ENCODE data around the gene IGF2BP1. TPM values are rescaled to one million over a fixed set of nuclear protein-coding genes. Genes with fewer than 3 reads are reported as not detected.
A peak's percentile ranks its signal among the peaks of the same experiment; 100 is the strongest.

Gene IGF2BP1
- total RNA-seq, 1 donor, result 2.6 TPM

- H3K4me3 ChIP-seq (ENCODE audit: low read depth, low read length), result no peak overlapping the region
- peak; percentile 48 for DNase-seq (ENCODE audit: low read depth)
- TF ChIP-seq, protein P1, sequence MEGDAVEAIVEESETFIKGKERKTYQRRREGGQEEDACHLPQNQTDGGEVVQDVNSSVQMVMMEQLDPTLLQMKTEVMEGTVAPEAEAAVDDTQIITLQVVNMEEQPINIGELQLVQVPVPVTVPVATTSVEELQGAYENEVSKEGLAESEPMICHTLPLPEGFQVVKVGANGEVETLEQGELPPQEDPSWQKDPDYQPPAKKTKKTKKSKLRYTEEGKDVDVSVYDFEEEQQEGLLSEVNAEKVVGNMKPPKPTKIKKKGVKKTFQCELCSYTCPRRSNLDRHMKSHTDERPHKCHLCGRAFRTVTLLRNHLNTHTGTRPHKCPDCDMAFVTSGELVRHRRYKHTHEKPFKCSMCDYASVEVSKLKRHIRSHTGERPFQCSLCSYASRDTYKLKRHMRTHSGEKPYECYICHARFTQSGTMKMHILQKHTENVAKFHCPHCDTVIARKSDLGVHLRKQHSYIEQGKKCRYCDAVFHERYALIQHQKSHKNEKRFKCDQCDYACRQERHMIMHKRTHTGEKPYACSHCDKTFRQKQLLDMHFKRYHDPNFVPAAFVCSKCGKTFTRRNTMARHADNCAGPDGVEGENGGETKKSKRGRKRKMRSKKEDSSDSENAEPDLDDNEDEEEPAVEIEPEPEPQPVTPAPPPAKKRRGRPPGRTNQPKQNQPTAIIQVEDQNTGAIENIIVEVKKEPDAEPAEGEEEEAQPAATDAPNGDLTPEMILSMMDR (IDR thresholded peaks at IDR 0.05; ENCODE audit: insufficient read depth, low read depth, low read length), result no peak
These were observed 27.0 kb upstream of the IGF2BP1 start for GRCh38 chr17:48970224-48970623.

DNA sequence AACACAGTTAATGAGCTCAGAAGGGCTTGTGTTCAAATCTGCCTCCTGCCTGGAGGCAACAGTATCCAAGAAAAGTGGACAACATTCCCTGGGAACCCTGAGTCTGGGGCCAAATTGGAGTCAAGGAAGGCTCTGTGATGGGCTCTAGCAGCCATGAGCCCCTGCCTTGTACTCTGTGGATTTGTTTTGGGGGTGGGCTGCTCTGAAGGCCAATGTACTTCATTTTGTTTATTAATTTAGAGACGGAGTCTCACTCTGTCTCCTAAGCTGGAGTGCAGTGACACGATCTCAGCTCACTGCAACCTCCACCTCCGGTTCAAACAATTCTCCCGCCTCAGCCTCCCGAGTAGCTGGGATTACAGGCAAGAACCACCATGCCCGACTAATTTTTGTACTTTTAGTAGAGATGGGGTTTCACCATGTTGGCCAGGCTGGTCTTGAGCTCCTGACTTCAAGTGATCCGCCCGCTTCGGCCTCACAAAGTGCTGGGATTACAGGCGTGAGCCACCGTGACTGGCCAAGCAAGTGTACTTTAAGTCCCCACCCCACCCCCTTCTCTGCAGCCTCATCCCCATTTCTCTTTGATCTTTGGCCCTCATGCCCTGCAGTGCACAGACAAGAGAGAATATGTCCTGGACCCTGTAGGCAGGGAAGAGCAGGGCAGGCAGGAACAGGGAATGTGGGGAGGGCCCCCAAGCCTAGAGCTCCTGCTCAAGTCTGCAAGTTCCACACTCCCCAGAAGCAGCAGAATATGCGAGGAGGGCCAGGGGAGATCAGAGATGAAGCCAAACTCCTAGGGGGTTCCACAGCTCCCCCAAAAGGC lies 26.1 kb upstream of the IGF2BP1 start:
- DNase-seq (ENCODE audit: low read depth), result no peak

GRCh38 chr17:48972749-48973097 lies 24.5 kb upstream of the IGF2BP1 start:
- TF ChIP-seq, protein P1 (IDR thresholded peaks at IDR 0.05; ENCODE audit: insufficient read depth, low read depth, low read length), result no peak
- no peak for DNase-seq (ENCODE audit: low read depth)
- no peak overlapping the region for H3K4me3 ChIP-seq (ENCODE audit: low read depth, low read length)

More for the DNA sequence above, 26.1 kb upstream of the IGF2BP1 start:
- TF ChIP-seq, protein P1 (IDR thresholded peaks at IDR 0.05; ENCODE audit: insufficient read depth, low read depth, low read length), result no peak
- H3K4me3 ChIP-seq (ENCODE audit: low read depth, low read length), result no peak overlapping the region

DNA sequence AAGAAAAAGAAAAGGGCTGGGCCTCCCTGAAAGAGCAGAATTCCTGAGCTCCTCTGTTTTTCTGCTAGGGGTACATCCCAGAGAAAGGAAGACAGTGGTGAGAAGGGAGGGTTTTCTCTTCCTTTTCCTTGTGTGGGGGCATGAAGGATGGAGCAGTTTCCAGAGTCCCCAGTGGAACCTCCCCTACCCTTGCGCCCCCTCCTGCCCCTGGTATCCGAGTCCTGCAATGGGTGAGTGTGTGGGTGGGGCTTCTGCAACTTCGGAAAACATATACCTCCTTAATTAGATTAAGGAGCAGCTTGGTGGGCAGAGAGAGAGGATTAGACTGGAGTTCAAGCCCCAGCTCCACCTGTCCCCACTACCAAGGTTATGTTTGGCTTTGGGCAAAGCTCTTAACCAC lies 23.4 kb upstream of the IGF2BP1 start:
- DNase-seq (ENCODE audit: low read depth), result no peak
- H3K4me3 ChIP-seq (ENCODE audit: low read depth, low read length), result no peak overlapping the region
- TF ChIP-seq, protein P1 (IDR thresholded peaks at IDR 0.05; ENCODE audit: insufficient read depth, low read depth, low read length), result no peak

GRCh38 chr17:48981927-48982539 lies 15.2 kb upstream of the IGF2BP1 start:
- DNase-seq (ENCODE audit: low read depth), result no peak
- TF ChIP-seq, protein P1 (IDR thresholded peaks at IDR 0.05; ENCODE audit: insufficient read depth, low read depth, low read length), result no peak
- no peak overlapping the region for H3K4me3 ChIP-seq (ENCODE audit: low read depth, low read length)

GRCh38 chr17:48985436-48986245 lies 11.5 kb upstream of the IGF2BP1 start:
- H3K4me3 ChIP-seq (ENCODE audit: low read depth, low read length), result no peak overlapping the region
- TF ChIP-seq, protein P1 (IDR thresholded peaks at IDR 0.05; ENCODE audit: insufficient read depth, low read depth, low read length), result no peak

More at GRCh38 chr17:48985436-48986245, 11.5 kb upstream of the IGF2BP1 start:
- no peak for DNase-seq (ENCODE audit: low read depth)
